Measurements from ENCODE around the gene HTR5A.

HTR5A gene

GRCh38 chr7:155062411-155062810 lies 7.7 kb upstream of the HTR5A start:
- DNase-seq (ENCODE audit: insufficient read length, low spot score) (no peak), FAIRE-seq (no peak)
- no peak for TF ChIP-seq POLR2A (IDR thresholded peaks at IDR 0.05; ENCODE audit: low read depth, low read length)

- DNase-seq (ENCODE audit: insufficient read length, low spot score) = no peak
- no peak for TF ChIP-seq POLR2A (IDR thresholded peaks at IDR 0.05; ENCODE audit: low read depth, low read length)
- FAIRE-seq = no peak
These were observed 5.9 kb upstream of the HTR5A start for GRCh38 chr7:155064186-155064585.

- FAIRE-seq (no peak), DNase-seq (ENCODE audit: insufficient read length, low spot score) (peak; percentile 79)
- no peak for TF ChIP-seq POLR2A (IDR thresholded peaks at IDR 0.05; ENCODE audit: low read depth, low read length)
These were observed 3.6 kb upstream of the HTR5A start for GRCh38 chr7:155066417-155066950.

- no peak for DNase-seq (ENCODE audit: insufficient read length, low spot score)
- FAIRE-seq = no peak
- TF ChIP-seq POLR2A (IDR thresholded peaks at IDR 0.05; ENCODE audit: low read depth, low read length) = no peak
These were observed 1.1 kb downstream of the HTR5A start for GRCh38 chr7:155071121-155071651.

GRCh38 chr7:155071916-155072571 lies 1.9 kb downstream of the HTR5A start:
- no peak for DNase-seq (ENCODE audit: insufficient read length, low spot score)
- no peak for FAIRE-seq

GRCh38 chr7:155073922-155074321 lies 3.8 kb downstream of the HTR5A start:
- DNase-seq (ENCODE audit: insufficient read length, low spot score) (no peak), FAIRE-seq (no peak)

More at GRCh38 chr7:155071916-155072571, 1.9 kb downstream of the HTR5A start:
- no peak for TF ChIP-seq POLR2A (IDR thresholded peaks at IDR 0.05; ENCODE audit: low read depth, low read length)

GRCh38 chr7:155084021-155084420 lies 13.9 kb downstream of the HTR5A start:
- DNase-seq (ENCODE audit: insufficient read length, low spot score) (no peak), FAIRE-seq (no peak)

More at GRCh38 chr7:155073922-155074321, 3.8 kb downstream of the HTR5A start:
- TF ChIP-seq POLR2A (IDR thresholded peaks at IDR 0.05; ENCODE audit: low read depth, low read length) = no peak

GRCh38 chr7:155084969-155085368 lies 14.8 kb downstream of the HTR5A start:
- no peak for FAIRE-seq
- DNase-seq (ENCODE audit: insufficient read length, low spot score) = no peak
- no peak for TF ChIP-seq POLR2A (IDR thresholded peaks at IDR 0.05; ENCODE audit: low read depth, low read length)

More at GRCh38 chr7:155084021-155084420, 13.9 kb downstream of the HTR5A start:
- no peak for TF ChIP-seq POLR2A (IDR thresholded peaks at IDR 0.05; ENCODE audit: low read depth, low read length)

GRCh38 chr7:155090684-155091083 lies 20.6 kb downstream of the HTR5A start:
- no peak for FAIRE-seq

GRCh38 chr7:155093596-155093995 lies 23.5 kb downstream of the HTR5A start:
- TF ChIP-seq POLR2A (IDR thresholded peaks at IDR 0.05; ENCODE audit: low read depth, low read length) = no peak
- no peak for DNase-seq (ENCODE audit: insufficient read length, low spot score)

More at GRCh38 chr7:155090684-155091083, 20.6 kb downstream of the HTR5A start:
- TF ChIP-seq POLR2A (IDR thresholded peaks at IDR 0.05; ENCODE audit: low read depth, low read length) = no peak
- no peak for DNase-seq (ENCODE audit: insufficient read length, low spot score)

GRCh38 chr7:155094636-155095135 lies 24.6 kb downstream of the HTR5A start:
- TF ChIP-seq POLR2A (IDR thresholded peaks at IDR 0.05; ENCODE audit: low read depth, low read length) = no peak
- FAIRE-seq = no peak

More at GRCh38 chr7:155093596-155093995, 23.5 kb downstream of the HTR5A start:
- no peak for FAIRE-seq

GRCh38 chr7:155097338-155097737 lies 27.2 kb downstream of the HTR5A start:
- FAIRE-seq = no peak
- no peak for DNase-seq (ENCODE audit: insufficient read length, low spot score)
- no peak for TF ChIP-seq POLR2A (IDR thresholded peaks at IDR 0.05; ENCODE audit: low read depth, low read length)

More at GRCh38 chr7:155094636-155095135, 24.6 kb downstream of the HTR5A start:
- DNase-seq (ENCODE audit: insufficient read length, low spot score) = no peak

- no peak for TF ChIP-seq POLR2A (IDR thresholded peaks at IDR 0.05; ENCODE audit: low read depth, low read length)
- no peak for FAIRE-seq
These were observed 33.7 kb downstream of the HTR5A start for GRCh38 chr7:155103839-155104238.

GRCh38 chr7:155104913-155105312 lies 34.8 kb downstream of the HTR5A start:
- FAIRE-seq (no peak), DNase-seq (ENCODE audit: insufficient read length, low spot score) (no peak)
- TF ChIP-seq POLR2A (IDR thresholded peaks at IDR 0.05; ENCODE audit: low read depth, low read length) = no peak

More at GRCh38 chr7:155103839-155104238, 33.7 kb downstream of the HTR5A start:
- no peak for DNase-seq (ENCODE audit: insufficient read length, low spot score)
